HepG2 (cell line): ENCODE measurements around the gene TKTL1. TPM values are rescaled to one million over a fixed set of nuclear protein-coding genes. Genes with fewer than 3 reads are reported as not detected.

Experiments
- ATAC-seq: fragments of 200-7000 bp; cut with Tn5 transposase; 3 replicates; pipeline ENCODE4 v1.9.1; 2020; ENCODE audit warnings: mild to moderate bottlenecking, moderate library complexity
- BruUV-seq: library from RNA; stranded (reverse); fragments of 400-500 nt; replicated peaks from 2 replicates; lab custom pipeline; 2021; lab: Mats Ljungman, UMichigan
- CTCF ChIA-PET: fragments of 300-600 bp; formaldehyde crosslinking; extraction: SDS; loops from one replicate; lab custom pipeline; 2021; ENCODE audit warnings: low total read pairs, inconsistent platforms, low intra/inter-chr PET ratio; lab: Yijun Ruan, JAX
- POLR2A ChIA-PET: fragments of 350-600 bp; sonication (Branson Sonifier 250); formaldehyde crosslinking; loops from one replicate; lab custom pipeline; 2020; ENCODE audit warnings: antibody characterized with exemption, inconsistent platforms; lab: Yijun Ruan, JAX
- DNase-seq: peaks from one replicate; pipeline ENCODE4 v3.0.0-alpha.2; 2015; ENCODE audit warnings: low spot score
- FAIRE-seq: peaks from 3 replicates; lab custom pipeline; 2011; peaks lifted over from hg19 to GRCh38; lab: Jason Lieb, UNC
- H2AFZ ChIP-seq: one replicate; pipeline ENCODE4 v1.6.1; 2011; ENCODE audit warnings: low read length, inconsistent platforms
- H3K27ac ChIP-seq: fragments of 300-600 bp; 3 replicates; pipeline ENCODE4 v1.8.0; 2011; ENCODE audit warnings: mixed run types, mild to moderate bottlenecking, mixed read lengths, low read length, inconsistent platforms; ENCODE audit not compliant: insufficient read depth; ENCODE audit errors: extremely low read length
- H3K27me3 ChIP-seq, 2 experiments: fragments of 200-600 bp in 1 of 2; 2 replicates in 1 of 2; 3 replicates in 1 of 2; pipeline versions ENCODE4 v1.6.0 to v1.8.0; 2011; ENCODE audit warnings: low read length in 2 of 2, mild to moderate bottlenecking in 2 of 2, moderate library complexity in 2 of 2, inconsistent platforms in 1 of 2; ENCODE audit not compliant: insufficient read depth in 2 of 2, control insufficient read depth in 1 of 2
- H3K36me3 ChIP-seq, 2 experiments: fragments of 200-600 bp in 1 of 2; replicated peaks in 1 of 2; 2 replicates in 1 of 2; 3 replicates in 1 of 2; pipeline versions ENCODE4 v1.5.1 to v1.8.0; 2011; ENCODE audit warnings: low read length in 2 of 2, inconsistent platforms in 1 of 2; ENCODE audit not compliant: insufficient read depth in 2 of 2, control insufficient read depth in 1 of 2
- H3K4me1 ChIP-seq: 2 replicates; pipeline ENCODE4 v1.5.1; 2012; ENCODE audit warnings: low read length, inconsistent platforms; ENCODE audit not compliant: insufficient read depth
- H3K4me2 ChIP-seq: 2 replicates; pipeline ENCODE4 v1.6.0; 2011; ENCODE audit warnings: low read depth, low read length, inconsistent platforms
- H3K4me3 ChIP-seq, 3 experiments: fragments of 200-600 bp in 1 of 3; sonication (generic), shearing (Covaris generic) in 1 of 3; replicated peaks in 1 of 3; 2 replicates each; pipeline ENCODE4 v1.5.1; 2011 to 2016; ENCODE audit warnings: low read length in 3 of 3, inconsistent platforms in 2 of 3, low read depth in 2 of 3, mild to moderate bottlenecking in 2 of 3, control low read depth in 1 of 3, mixed read lengths in 1 of 3; ENCODE audit not compliant: insufficient read depth in 1 of 3
- H3K79me2 ChIP-seq: one replicate; pipeline ENCODE4 v1.6.1; 2011; ENCODE audit warnings: low read length, inconsistent platforms; ENCODE audit not compliant: insufficient read depth
- H3K9ac ChIP-seq: 2 replicates; pipeline ENCODE4 v1.6.0; 2011; ENCODE audit warnings: mild to moderate bottlenecking, low read depth, low read length, inconsistent platforms; ENCODE audit not compliant: insufficient read depth
- H3K9me3 ChIP-seq: 2 replicates; pipeline ENCODE4 v1.5.1; 2012; ENCODE audit warnings: mild to moderate bottlenecking, low read length
- H4K20me1 ChIP-seq: 2 replicates; pipeline ENCODE4 v1.6.0; 2011; ENCODE audit warnings: inconsistent platforms, mild to moderate bottlenecking, low read length, moderate library complexity; ENCODE audit not compliant: insufficient read depth
- GZF1 ChIP-seq: sonication (generic); formaldehyde crosslinking; IDR thresholded peaks from 2 replicates; pipeline ENCODE4 v1.5.1; 2020; ENCODE audit warnings: mild to moderate bottlenecking, missing genetic modification reagents
- HNRNPL ChIP-seq: fragments of 200-400 bp; formaldehyde crosslinking; IDR thresholded peaks from 2 replicates; pipeline ENCODE4 v1.6.1; 2017; ENCODE audit warnings: mild to moderate bottlenecking, low read depth, low read length
- NR2F6 ChIP-seq, 2 experiments: IDR thresholded peaks; 2 replicates each; pipeline ENCODE4 v1.6.1; 2016; ENCODE audit warnings: antibody characterized with exemption in 1 of 2, mild to moderate bottlenecking in 1 of 2
- SRF ChIP-seq: IDR thresholded peaks from 2 replicates; pipeline ENCODE4 v1.6.1; 2011; ENCODE audit warnings: mild to moderate bottlenecking, low read depth, low read length, moderate library complexity
- WGBS: methylation state at CpG from one replicate; pipeline ENCODE4 v1.1.6; 2017; ENCODE audit warnings: low lambda C conversion rate; 5-methylcytosine and 5-hydroxymethylcytosine counted together
- in situ Hi-C: cut with HindIII; loops from 2 replicates; pipeline ENCODE4 v1.10.0; 2017; ENCODE audit warnings: low pct_unique_long_range_greater_than_20kb; ENCODE audit not compliant: extremely low pct_ligation_motif_present
- intact Hi-C: fragments of 100-400 bp; cut with micrococcal nuclease; formaldehyde crosslinking; loops from one replicate; pipeline ENCODE4 v1.10.0; 2022; ENCODE audit not compliant: unreplicated experiment
- polyA plus RNA-seq, 8 experiments: library from polyadenylated mRNA; depleted of rRNA in 3 of 8; stranded (reverse) in 7 of 8; unstranded in 1 of 8; fragments of >200 nt; fragmentation: Illumina TruSeq in 4 of 8; extraction: Trizol in 4 of 8; gene quantifications; 2 replicates each; pipeline versions ENCODE4 v1.2.1 to v1.2.3, GENCODE V29; 2011 to 2016; ENCODE audit warnings: low read depth in 4 of 8, missing spikeins in 1 of 8, mixed read lengths in 1 of 8; ENCODE audit not compliant: insufficient read depth in 1 of 8
- total RNA-seq, 5 experiments: library from RNA; depleted of rRNA; stranded (reverse); fragments of >200 nt; fragmentation: Illumina TruSeq; extraction: Trizol; gene quantifications; 2 replicates each; pipeline ENCODE4 v1.2.3, GENCODE V29; 2016; ENCODE audit warnings: low read depth in 1 of 5

The TKTL1 gene
- total and polyA plus RNA-seq, 2 of the 13 experiments (the other 11 are each of a cell fraction or from before 2014, with no cell fraction given): not detected

GRCh38 chrX:154371789-154372300 is 76.2 kb downstream of the TKTL1 start:
- Histone ChIP-seq H3K4me2 (peak overlapping the region; percentile 49), H2AFZ (no peak overlapping the region), H3K79me2 (peaks cover 22% of the 10 kb centered on the region), H3K27ac (no peak overlapping the region), H3K36me3 (peaks cover 3 to 4% of the 10 kb centered on the region in 2 experiments; a peak in 3 of 5 replicates), H4K20me1 (peaks cover 7% of the 10 kb centered on the region; the same call in 1 of the 2 replicates), H3K9ac (no peak overlapping the region), H3K27me3 (no peaks in the 10 kb centered on the region), H3K9me3 (no peaks in the 10 kb centered on the region), H3K4me1 (peaks cover 42% of the 10 kb centered on the region), H3K4me3 (peak overlapping the region in 2 of 3 experiments; percentile 51 to 54; a peak in 3 of 6 replicates)
- POLR2A ChIA-PET: no interaction called here
- WGBS: 72% methylated on average over 14 of the region's 43 CpGs
- in situ Hi-C loops (no loop called here), intact Hi-C loops (no loop called here)
- ATAC-seq (no peak), DNase-seq (no peak), FAIRE-seq (no peak)
- no peak for TF ChIP-seq NR2F6 (IDR thresholded peaks at IDR 0.05)
- TF ChIP-seq NR2F6 (CRISPR knock-in tag; IDR thresholded peaks at IDR 0.05): no peak
- peak; percentile 78; the same call in 1 of the 2 replicates for TF ChIP-seq HNRNPL
- BruUV-seq: no TSS peak
- CTCF ChIA-PET: interaction anchor here (3.0 kb wide), 1 partner anchor 163 kb away, joined by 55 read pairs; no protein-coding TSS in a partner anchor

GRCh38 chrX:154372612-154373022 is 77.0 kb downstream of the TKTL1 start:
- peaks cover 22% of the 10 kb centered on the region for H3K79me2 ChIP-seq
- H3K27ac ChIP-seq: no peak overlapping the region
- H3K27me3 ChIP-seq: no peaks in the 10 kb centered on the region
- H4K20me1 ChIP-seq: peaks cover 7% of the 10 kb centered on the region; the same call in 1 of the 2 replicates
- 39% methylated on average over 2 of the region's 5 CpGs for WGBS
- H3K4me2 ChIP-seq: no peak overlapping the region
- intact Hi-C loops: loop anchor here (1.0 kb wide), 1 partner anchor 163 kb away; no protein-coding TSS in a partner anchor
- no peak for FAIRE-seq
- no peak overlapping the region for H2AFZ ChIP-seq
- POLR2A ChIA-PET: interaction anchor here (0.8 to 2.7 kb wide), 8 partner anchors 9 to 169 kb away, joined by 3 to 16 read pairs (median 4); partner anchors contain the start of genes FAM3A, RPL10 and SLC10A3
- H3K9ac ChIP-seq: no peak overlapping the region
- in situ Hi-C loops: no loop called here
- peak; percentile 27 for DNase-seq
- no peak overlapping the region; a peak in 1 of 6 replicates for H3K4me3 ChIP-seq
- no TSS peak for BruUV-seq
- no peaks in the 10 kb centered on the region; a peak in 1 of 5 replicates for H3K36me3 ChIP-seq
- H3K9me3 ChIP-seq: no peaks in the 10 kb centered on the region
- H3K4me1 ChIP-seq: peaks cover 49% of the 10 kb centered on the region
- CTCF ChIA-PET: interaction anchor here (3.0 kb wide), 1 partner anchor 163 kb away, joined by 55 read pairs; no protein-coding TSS in a partner anchor
- TF ChIP-seq GZF1 (CRISPR knock-in tag) (no peak), SRF (peak; percentile 80)
- no peak for ATAC-seq
